ENCODE measurements around the gene ZNF526.
A peak's percentile ranks its signal among the peaks of the same experiment; 100 is the strongest.

ZNF526 gene

DNA sequence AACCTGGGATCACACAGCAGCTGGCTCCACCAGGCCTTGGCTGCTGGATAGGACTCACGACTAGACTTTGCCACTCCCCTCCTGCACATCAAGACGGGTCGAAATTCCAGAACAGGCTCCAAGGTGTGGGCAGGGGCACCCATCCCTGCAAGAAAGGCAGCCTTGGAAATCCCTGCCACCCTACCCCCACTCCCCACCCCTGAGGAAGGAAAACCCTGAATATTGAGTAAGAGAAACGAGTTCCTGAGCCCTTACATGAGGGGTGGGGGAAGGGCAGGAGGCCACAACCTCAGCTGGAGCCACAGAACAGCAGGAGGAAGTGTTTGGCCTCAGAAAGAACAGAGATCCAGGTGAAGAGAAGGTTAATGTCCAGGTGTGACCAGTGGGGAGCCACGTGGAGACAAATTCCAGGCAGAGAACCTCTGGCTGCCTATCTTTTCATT, 22.7 kb upstream of the ZNF526 start:
- no peak for DNase-seq

- DNase-seq = no peak
Observed at GRCh38 chr19:42198676-42199439, 21.3 kb upstream of the ZNF526 start.

DNA sequence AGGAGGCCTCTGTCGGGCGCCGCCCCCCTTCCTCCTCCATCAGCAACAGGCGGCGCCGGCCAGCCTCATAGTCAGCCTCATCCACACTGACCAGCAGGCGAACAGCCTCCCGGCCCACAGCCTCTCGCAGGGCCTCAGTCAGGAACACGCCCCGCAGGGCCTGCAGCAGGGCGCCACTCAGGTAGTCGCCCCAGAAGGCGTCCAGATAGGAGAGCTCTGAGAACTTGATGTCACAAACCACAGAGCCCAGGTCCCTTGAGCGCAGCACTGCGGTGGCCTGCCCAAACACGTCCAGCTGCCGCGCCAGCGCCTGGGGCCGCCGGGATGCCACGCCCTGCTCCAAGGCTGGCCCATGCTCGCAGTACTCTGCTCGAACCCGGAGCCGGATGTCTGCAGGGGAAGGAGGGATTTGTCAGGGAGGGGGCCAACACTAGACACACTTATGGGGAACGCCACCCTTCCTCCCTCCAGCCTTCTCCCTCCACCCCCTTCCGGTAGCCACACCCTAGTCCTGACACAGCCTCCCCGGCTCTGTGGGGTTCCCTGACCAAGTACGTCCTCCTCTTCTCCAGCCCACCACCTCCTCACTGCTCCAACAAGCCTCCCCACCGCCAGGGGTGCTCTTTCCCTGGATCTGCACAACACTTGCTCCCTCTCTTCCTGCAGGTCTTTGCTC, 20.5 kb upstream of the ZNF526 start:
- no peak for DNase-seq

- DNase-seq = no peak
Observed at GRCh38 chr19:42200116-42200715, 19.9 kb upstream of the ZNF526 start.

GRCh38 chr19:42201489-42202289, 18.4 kb upstream of the ZNF526 start:
- DNase-seq = no peak

DNA sequence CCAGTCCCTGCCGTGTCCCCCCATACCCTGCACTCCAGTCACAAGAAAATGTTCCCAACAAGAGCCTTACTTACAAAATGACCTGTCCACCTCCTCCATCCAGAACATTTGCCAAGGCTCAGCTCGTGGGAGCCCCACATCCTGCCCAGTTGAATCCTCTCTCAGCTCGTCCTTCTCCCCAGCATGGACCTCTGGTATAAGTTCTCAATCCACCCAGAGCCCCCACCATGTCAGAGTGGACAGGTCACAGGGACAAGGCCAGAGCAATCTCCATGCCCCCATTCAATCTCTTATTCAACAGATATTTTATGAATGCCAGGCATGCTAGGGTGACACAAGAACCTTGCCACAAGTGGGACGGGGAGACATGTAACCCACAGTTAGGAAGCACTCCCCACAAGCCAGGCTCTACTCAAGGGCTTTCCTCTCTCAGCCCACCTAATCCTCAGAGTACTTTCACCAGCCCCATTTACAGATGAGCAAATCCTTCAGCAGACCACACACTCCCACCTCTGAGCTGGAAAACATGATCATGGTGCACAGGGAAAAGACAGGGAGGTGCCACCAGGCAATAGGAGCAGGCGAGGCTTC, 17.7 kb upstream of the ZNF526 start:
- no peak for DNase-seq

DNA sequence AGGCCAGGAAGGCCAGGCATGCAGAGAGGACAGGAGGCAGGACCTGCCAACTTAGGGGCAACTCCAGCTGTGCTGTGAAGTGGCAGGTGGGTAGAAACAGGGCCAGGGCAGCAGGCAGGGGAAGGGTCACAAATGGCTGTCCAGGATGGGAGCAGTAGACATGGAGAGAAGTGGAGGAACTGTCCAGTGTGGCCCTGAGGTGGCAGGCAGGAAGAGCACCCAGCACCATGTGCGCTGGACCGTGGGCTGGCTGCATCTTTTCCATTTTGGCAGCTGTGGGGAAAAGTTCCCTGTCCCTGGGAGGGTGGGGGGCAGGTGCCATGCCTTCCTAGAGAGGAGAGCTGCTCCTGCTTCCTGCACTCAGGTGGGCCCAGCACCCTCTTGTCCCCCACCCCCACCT, 16.4 kb upstream of the ZNF526 start:
- DNase-seq = no peak

GRCh38 chr19:42204664-42205063, 15.4 kb upstream of the ZNF526 start:
- no peak for DNase-seq

GRCh38 chr19:42206871-42207755, 13.0 kb upstream of the ZNF526 start:
- DNase-seq = peak; percentile 53

DNA sequence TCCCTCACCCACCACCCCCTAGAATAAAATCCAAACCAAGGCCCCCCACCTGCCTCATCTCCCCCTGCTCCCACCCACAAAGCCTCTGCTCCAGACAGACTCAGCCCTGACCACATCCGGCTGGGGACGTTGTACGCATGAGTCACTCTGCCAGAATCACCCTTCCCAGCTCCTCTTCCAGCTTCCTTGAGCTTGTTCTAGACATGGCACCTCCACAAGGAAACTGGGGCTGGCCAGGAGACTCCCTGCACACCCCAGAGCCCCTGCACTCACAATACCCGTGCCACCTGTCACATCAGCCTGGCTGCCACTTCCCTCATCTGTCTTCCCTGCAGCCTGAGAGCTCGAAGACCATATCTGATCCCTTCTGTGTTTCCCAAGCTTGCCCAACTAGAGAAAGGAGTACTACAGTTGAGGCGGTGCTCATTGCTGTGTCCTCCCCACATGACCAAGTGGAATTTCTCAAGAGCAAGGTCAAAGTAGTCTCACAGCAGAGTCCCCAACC, 12.3 kb upstream of the ZNF526 start:
- DNase-seq = peak; percentile 86

GRCh38 chr19:42208612-42209011, 11.5 kb upstream of the ZNF526 start:
- DNase-seq = no peak

- no peak for DNase-seq
Observed at GRCh38 chr19:42212886-42213285, 7.2 kb upstream of the ZNF526 start.

DNA sequence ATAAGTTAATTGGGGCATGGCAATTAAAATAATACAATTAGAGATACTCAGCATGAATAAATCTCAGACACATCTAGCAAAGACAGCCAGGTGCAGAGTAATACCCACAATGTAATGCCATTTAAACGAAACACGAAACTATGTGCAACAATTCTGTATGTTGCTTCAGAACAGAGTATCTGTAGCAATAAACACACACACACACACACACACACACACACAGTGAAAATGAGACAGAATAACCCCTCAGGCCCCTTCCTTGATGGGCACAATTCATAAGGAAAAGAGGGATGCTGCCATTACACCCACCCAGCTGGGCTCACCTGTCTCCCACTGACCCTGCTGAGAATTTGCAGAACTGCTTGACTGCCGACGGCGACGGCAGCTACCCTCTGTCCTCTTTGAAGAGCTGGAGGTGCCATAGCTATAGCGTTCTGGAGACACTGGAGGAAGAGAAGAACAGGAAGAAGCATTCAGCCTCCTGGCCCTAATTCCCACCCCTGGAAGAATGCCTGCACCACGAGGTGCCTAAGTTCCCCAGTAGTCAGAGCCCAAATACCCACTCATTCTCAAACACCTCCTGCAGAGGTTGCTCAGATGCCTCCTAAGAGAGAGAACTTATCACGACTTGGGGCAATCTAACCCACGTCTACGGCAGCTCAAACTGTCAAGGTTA, 5.2 kb upstream of the ZNF526 start:
- DNase-seq = no peak

DNA sequence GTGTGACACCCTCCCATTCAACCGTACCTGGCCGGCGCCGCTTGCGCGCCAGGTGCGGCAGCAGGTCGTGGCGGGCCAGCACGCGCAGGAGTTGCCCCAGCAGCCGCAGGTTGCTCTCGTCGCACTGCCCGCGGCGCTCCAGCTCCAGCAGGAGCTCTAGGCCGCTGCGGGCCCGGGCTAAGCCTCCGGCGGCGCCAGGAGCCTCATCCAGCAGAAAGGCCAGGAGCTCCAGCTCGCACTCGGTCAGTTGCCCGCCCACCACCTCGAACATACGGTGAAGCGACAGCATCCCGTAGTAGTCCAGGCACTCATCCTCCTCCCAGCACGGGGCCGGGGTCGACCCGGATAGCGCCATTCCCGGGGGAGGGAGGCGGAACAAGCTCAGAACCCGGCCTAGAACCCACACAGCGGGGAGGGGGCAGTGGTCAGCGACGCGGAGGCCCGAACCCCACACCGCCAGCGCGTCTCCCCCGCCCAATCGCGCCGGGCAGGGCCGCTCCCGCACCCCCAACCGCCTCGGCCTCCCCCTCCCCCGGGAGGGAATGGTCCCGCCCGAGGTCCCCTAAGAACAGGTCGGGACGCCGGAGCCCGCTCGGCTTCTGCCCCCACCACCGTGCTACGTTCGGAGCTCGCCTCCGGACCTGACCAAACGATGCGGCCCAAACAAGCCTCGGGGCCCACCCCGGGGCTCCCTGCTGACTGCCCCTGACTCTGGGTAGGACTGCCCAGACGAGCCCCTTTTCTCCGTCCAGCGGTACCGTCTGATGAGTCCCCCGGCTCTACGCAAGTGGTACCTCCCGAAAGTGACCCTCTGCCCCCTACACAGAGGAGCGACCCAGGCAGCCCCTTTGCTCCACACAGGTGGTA, 3.2 kb upstream of the ZNF526 start:
- peak; percentile 25 for DNase-seq

DNA sequence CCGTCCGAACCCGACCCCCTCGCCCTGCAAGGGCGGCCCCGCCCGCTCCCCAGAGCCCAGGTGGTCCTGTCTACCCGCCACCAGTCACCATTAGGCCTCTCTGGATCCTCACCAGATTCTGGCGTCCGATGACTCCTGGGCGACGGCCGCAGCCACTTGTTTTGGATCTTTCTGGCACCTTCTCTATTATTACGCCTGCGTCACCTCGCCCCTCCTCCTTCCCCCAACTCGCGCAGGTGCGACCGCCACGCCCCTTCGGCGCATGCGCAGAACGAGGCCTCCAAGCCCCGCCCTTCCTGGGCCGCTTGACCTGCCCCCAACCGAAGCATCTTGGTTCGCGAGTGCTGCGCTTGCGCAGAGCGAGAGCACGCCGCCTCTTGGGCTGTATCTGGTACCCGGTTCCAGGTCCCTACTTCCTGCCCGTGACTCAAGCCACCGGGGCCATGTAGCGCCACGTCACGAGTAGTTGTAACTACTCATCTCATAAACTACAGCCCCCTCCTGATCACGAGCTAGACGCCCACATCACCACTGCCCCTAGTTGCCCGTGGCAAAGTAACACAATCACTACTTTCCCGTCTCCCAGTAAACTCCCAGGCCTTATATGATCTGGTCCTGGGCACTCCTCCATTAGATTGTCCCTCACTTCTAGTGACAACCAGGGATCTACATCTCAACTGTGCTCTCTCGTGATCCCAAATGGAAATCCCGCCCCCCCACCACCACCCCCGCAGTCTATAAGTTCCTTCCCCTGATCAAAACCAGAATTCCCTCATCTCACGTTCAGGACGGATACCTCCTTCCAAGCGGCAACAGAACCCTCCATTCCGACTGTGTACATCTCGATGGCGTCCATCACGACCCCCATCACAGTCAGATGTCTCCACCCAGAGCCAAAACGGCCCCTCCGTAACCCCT, 2.3 kb upstream of the ZNF526 start, which contains the start of gene DEDD2:
TSS of gene DEDD2 (minus strand) at position 158 of the 918 bp plus-strand sequence. CDS start 670 bp downstream, outside the sequence.
- peak; percentile 99 for DNase-seq

DNA sequence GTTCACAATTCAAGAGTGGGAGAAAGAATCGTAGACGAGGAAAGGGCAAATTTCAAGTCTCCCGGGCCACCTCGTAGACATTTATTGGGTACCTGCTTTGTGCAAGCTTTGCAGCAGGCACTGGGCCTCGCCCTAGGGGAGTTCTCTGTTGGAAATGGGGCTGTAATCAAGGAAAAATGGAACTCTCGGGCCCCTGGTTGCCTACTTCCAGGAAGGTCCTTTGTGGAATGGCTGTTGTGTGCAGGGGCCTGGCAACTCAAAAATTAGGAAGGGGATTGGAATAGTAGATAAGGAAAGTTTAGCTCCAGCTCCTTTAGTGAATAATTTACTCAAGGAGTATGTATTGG, 612 bp downstream of the ZNF526 start:
- DNase-seq = no peak

GRCh38 chr19:42224940-42225717, 5.0 kb downstream of the ZNF526 start:
- no peak for DNase-seq

GRCh38 chr19:42225718-42226292, 5.7 kb downstream of the ZNF526 start:
- DNase-seq = no peak
